Measurements from ENCODE around the gene KCNG1.

DNA sequence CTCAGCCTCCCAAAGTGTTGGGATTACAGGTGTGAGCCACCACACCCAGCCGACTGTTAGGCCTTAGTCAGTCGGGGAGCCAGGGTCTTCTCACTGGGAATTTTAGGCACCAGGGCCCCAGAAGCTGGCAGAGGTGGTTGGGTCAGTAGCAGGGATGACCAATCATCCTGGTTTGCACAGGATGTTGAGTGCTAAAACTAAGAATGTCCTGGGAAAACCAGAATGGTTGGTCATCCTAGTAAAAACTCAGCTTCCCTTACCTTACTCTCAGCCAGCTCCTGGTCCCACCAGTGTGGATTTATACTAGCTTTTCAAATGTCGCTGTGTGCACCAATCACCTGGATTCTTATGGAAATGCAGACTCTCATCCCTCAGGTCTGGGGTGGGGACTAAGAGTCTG lies 31.8 kb downstream of the KCNG1 start:
- TF ChIP-seq POLR2A (IDR thresholded peaks at IDR 0.05; ENCODE audit: low read depth, low read length): no peak
- TF ChIP-seq, protein P1, sequence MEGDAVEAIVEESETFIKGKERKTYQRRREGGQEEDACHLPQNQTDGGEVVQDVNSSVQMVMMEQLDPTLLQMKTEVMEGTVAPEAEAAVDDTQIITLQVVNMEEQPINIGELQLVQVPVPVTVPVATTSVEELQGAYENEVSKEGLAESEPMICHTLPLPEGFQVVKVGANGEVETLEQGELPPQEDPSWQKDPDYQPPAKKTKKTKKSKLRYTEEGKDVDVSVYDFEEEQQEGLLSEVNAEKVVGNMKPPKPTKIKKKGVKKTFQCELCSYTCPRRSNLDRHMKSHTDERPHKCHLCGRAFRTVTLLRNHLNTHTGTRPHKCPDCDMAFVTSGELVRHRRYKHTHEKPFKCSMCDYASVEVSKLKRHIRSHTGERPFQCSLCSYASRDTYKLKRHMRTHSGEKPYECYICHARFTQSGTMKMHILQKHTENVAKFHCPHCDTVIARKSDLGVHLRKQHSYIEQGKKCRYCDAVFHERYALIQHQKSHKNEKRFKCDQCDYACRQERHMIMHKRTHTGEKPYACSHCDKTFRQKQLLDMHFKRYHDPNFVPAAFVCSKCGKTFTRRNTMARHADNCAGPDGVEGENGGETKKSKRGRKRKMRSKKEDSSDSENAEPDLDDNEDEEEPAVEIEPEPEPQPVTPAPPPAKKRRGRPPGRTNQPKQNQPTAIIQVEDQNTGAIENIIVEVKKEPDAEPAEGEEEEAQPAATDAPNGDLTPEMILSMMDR (conservative IDR thresholded peaks at IDR 0.05; ENCODE audit: low read depth, low read length): no peak
- no peak for TF ChIP-seq FOS (IDR thresholded peaks at IDR 0.05; ENCODE audit: low read depth, low read length)
- no peak for TF ChIP-seq SMC3 (IDR thresholded peaks at IDR 0.05; ENCODE audit: low read depth, low read length)
- TF ChIP-seq MXI1 (IDR thresholded peaks at IDR 0.05; ENCODE audit: borderline replicate concordance, low read depth, low read length): no peak
- TF ChIP-seq MAFK (IDR thresholded peaks at IDR 0.05; ENCODE audit: low read depth, low read length): no peak
- TF ChIP-seq MAZ (IDR thresholded peaks at IDR 0.05; ENCODE audit: borderline replicate concordance, low read depth, low read length): no peak

Data from IMR-90 (cell line).